Endothelial cell of umbilical vein (primary cell): ENCODE measurements around the gene PTPN14. TPM values are rescaled to one million over a fixed set of nuclear protein-coding genes. Genes with fewer than 3 reads are reported as not detected.

Source experiments
- BruUV-seq: library from RNA; stranded (reverse); fragments of 400-500 nt; replicated peaks from 2 replicates; lab custom pipeline; 2021; lab: Mats Ljungman, UMichigan
- CTCF ChIA-PET: fragments of 300-600, 350-600 bp; sonication (Branson Sonifier 250); formaldehyde crosslinking; loops from one replicate; lab custom pipeline; 2021; ENCODE audit warnings: antibody characterized with exemption, inconsistent platforms; lab: Charles Lee
- POLR2A ChIA-PET: fragments of 300-600, 350-600 bp; sonication (Branson Sonifier 250); formaldehyde crosslinking; loops from one replicate; lab custom pipeline; 2021; ENCODE audit warnings: antibody characterized with exemption, inconsistent platforms; lab: Charles Lee
- DNase-seq: peaks from one replicate; pipeline ENCODE4 v3.0.0-alpha.2; 2011; ENCODE audit warnings: low read depth, low spot score
- FAIRE-seq: peaks from 2 replicates; lab custom pipeline; 2011; peaks lifted over from hg19 to GRCh38; lab: Jason Lieb, UNC
- H2AFZ ChIP-seq: 2 replicates; pipeline ENCODE4 v1.6.0; 2012; ENCODE audit warnings: low read depth, low read length, control low read depth, inconsistent platforms
- H3K27ac ChIP-seq: 2 replicates; pipeline ENCODE4 v1.5.1; 2011; ENCODE audit warnings: low read depth, mild to moderate bottlenecking, control low read depth, low read length, moderate library complexity; ENCODE audit not compliant: insufficient read depth
- H3K27me3 ChIP-seq, 2 experiments: 2 replicates each; pipeline versions ENCODE4 v1.6.0 to v1.6.1; 2011; ENCODE audit warnings: low read length in 2 of 2, mixed read lengths in 1 of 2; ENCODE audit not compliant: control insufficient read depth in 2 of 2, insufficient read depth in 2 of 2
- H3K36me3 ChIP-seq, 2 experiments: 2 replicates in 1 of 2; 3 replicates in 1 of 2; pipeline ENCODE4 v1.5.1; 2011; ENCODE audit warnings: low read length in 2 of 2, mild to moderate bottlenecking in 1 of 2, moderate library complexity in 1 of 2; ENCODE audit not compliant: control insufficient read depth in 2 of 2, insufficient read depth in 2 of 2; ENCODE audit errors: extremely low read depth in 1 of 2
- H3K4me1 ChIP-seq: 3 replicates; pipeline ENCODE4 v1.5.1; 2011; ENCODE audit warnings: mild to moderate bottlenecking, low read length; ENCODE audit not compliant: control insufficient read depth, insufficient read depth; ENCODE audit errors: extremely low read depth
- H3K4me2 ChIP-seq: 2 replicates; pipeline ENCODE4 v1.6.1; 2011; ENCODE audit warnings: low read length, control low read depth, mixed read lengths; ENCODE audit not compliant: insufficient read depth
- H3K4me3 ChIP-seq, 3 experiments: fragments of 200-600 bp in 1 of 3; sonication (generic), shearing (Covaris generic) in 1 of 3; replicated peaks in 1 of 3; 2 replicates each; pipeline ENCODE4 v1.5.1; 2011 to 2016; ENCODE audit warnings: control low read depth in 3 of 3, low read length in 3 of 3, mild to moderate bottlenecking in 2 of 3, inconsistent platforms in 1 of 3, low read depth in 1 of 3, moderate library complexity in 1 of 3; ENCODE audit not compliant: insufficient read depth in 1 of 3
- H3K79me2 ChIP-seq: 2 replicates; pipeline ENCODE4 v1.6.0; 2012; ENCODE audit warnings: low read length, inconsistent platforms; ENCODE audit not compliant: control insufficient read depth, insufficient read depth
- H3K9ac ChIP-seq: replicated peaks from 2 replicates; pipeline ENCODE3; 2011; ENCODE audit warnings: low read length, control low read depth; ENCODE audit not compliant: insufficient read depth; ENCODE audit errors: extremely low read depth
- H3K9me1 ChIP-seq: replicated peaks from 3 replicates; pipeline ENCODE4 v1.6.0; 2011; ENCODE audit warnings: mild to moderate bottlenecking, low read length; ENCODE audit not compliant: control insufficient read depth, insufficient read depth; ENCODE audit errors: extremely low read depth
- H3K9me3 ChIP-seq: replicated peaks from 2 replicates; pipeline ENCODE4 v1.5.1; 2012; ENCODE audit warnings: low read length, inconsistent platforms; ENCODE audit not compliant: control insufficient read depth, insufficient read depth
- H4K20me1 ChIP-seq: replicated peaks from 2 replicates; pipeline ENCODE3; 2011; ENCODE audit warnings: mild to moderate bottlenecking, low read length; ENCODE audit not compliant: control insufficient read depth, insufficient read depth; ENCODE audit errors: extremely low read depth
- CTCF ChIP-seq, 2 donors: IDR thresholded peaks; 1 replicate in 1 of 2; 2 replicates in 1 of 2; pipeline ENCODE4 v1.5.1; 2011; ENCODE audit warnings: low read length in 2 of 2, mild to moderate bottlenecking in 2 of 2, moderate library complexity in 2 of 2, control low read depth in 1 of 2, inconsistent platforms in 1 of 2, low read depth in 1 of 2; ENCODE audit not compliant: insufficient read depth in 1 of 2; ENCODE audit errors: extremely low read depth in 1 of 2
- EZH2 ChIP-seq: IDR thresholded peaks from 2 replicates; pipeline ENCODE4 v1.6.1; 2012; ENCODE audit warnings: borderline replicate concordance, low read depth, mild to moderate bottlenecking, moderate library complexity, low read length, inconsistent platforms; ENCODE audit not compliant: severe bottlenecking
- FOS ChIP-seq: IDR thresholded peaks from 2 replicates; pipeline ENCODE4 v1.6.1; 2011; ENCODE audit warnings: mild to moderate bottlenecking, low read length, moderate library complexity, borderline replicate concordance; ENCODE audit not compliant: insufficient read depth
- GATA2 ChIP-seq: IDR thresholded peaks from 2 replicates; pipeline ENCODE4 v1.7.0; 2011; ENCODE audit warnings: low read depth, mild to moderate bottlenecking, moderate library complexity, mixed read lengths, low read length; ENCODE audit not compliant: insufficient read length, insufficient read depth
- JUN ChIP-seq: IDR thresholded peaks from 2 replicates; pipeline ENCODE4 v1.6.1; 2011; ENCODE audit warnings: borderline replicate concordance, low read depth; ENCODE audit not compliant: insufficient read length, insufficient read depth
- MAX ChIP-seq: IDR thresholded peaks from 2 replicates; pipeline ENCODE4 v1.6.1; 2011; ENCODE audit not compliant: insufficient read depth, insufficient read length
- MYC ChIP-seq: IDR thresholded peaks from one replicate; pipeline ENCODE4 v1.6.1; 2011; ENCODE audit warnings: mild to moderate bottlenecking, low read depth, low read length
- POLR2A ChIP-seq: IDR thresholded peaks from 2 replicates; pipeline ENCODE4 v1.6.1; 2012; ENCODE audit warnings: low read depth, mild to moderate bottlenecking, control low read depth, low read length
- POLR2AphosphoS5 ChIP-seq: IDR thresholded peaks from 2 replicates; pipeline ENCODE4 v1.6.1; 2012; ENCODE audit warnings: low read depth, mild to moderate bottlenecking, control low read depth, low read length, moderate library complexity; ENCODE audit not compliant: insufficient read depth
- dilution Hi-C: fragments of 300-500 bp; cut with MboI; formaldehyde crosslinking; loops from one replicate; pipeline ENCODE4 v1.15.0; 2019; ENCODE audit warnings: low sequenced_read_pairs; ENCODE audit not compliant: extremely low pct_ligation_motif_present
- intact Hi-C: fragments of 100-400 bp; cut with micrococcal nuclease; formaldehyde crosslinking; loops from one replicate; pipeline ENCODE4 v1.10.0; 2022
- polyA plus RNA-seq, 4 experiments: library from polyadenylated mRNA; depleted of rRNA in 3 of 4; stranded (reverse) in 3 of 4; unstranded in 1 of 4; fragments of >200 nt; gene quantifications; 2 replicates each; pipeline versions ENCODE4 v1.2.1 to v1.2.3, GENCODE V29; 2011 to 2012; ENCODE audit warnings: missing spikeins in 1 of 4
- total RNA-seq: library from RNA; stranded (reverse); gene quantifications from 2 replicates; pipeline ENCODE4 v1.2.3, GENCODE V29; 2021

PTPN14 gene
- total and polyA plus RNA-seq, 2 donors (not counting 3 experiments of a cell fraction or from before 2014, with no cell fraction given), result 18.5 to 93.0 TPM

GRCh38 chr1:214403431-214403830, 148.0 kb downstream of the PTPN14 start:
- Histone ChIP-seq H3K36me3 (peaks cover 4 to 8% of the 10 kb centered on the region in 2 experiments), H3K9me1 (no peaks in the 10 kb centered on the region), H3K27ac (peak overlapping the region; percentile 99), H2AFZ (no peak overlapping the region), H3K79me2 (peaks cover 16% of the 10 kb centered on the region), H4K20me1 (no peaks in the 10 kb centered on the region), H3K9me3 (no peaks in the 10 kb centered on the region), H3K9ac (peak overlapping the region; percentile 55), H3K27me3 (no peaks in the 10 kb centered on the region), H3K4me1 (peaks cover 35% of the 10 kb centered on the region), H3K4me2 (peak overlapping the region; percentile 82), H3K4me3 (no peak overlapping the region)
- FAIRE-seq (no peak), DNase-seq (peak; percentile 30)
- dilution Hi-C loops, result no loop called here
- intact Hi-C loops, result loop anchor here (5.0 kb wide), 1 partner anchor 94 kb away; no protein-coding TSS in a partner anchor
- TF ChIP-seq POLR2A (no peak), JUN (no peak), MYC (no peak), CTCF (IDR thresholded peaks at IDR 0.05; ENCODE audit: extremely low read depth in 1 of 2, insufficient read depth in 1 of 2, low read depth in 1 of 2, low read length in 2 of 2) (no peak), FOS (no peak), EZH2 (no peak), GATA2 (no peak), MAX (no peak), POLR2AphosphoS5 (no peak)
- ChIA-PET CTCF (interaction anchor here (1.0 to 3.5 kb wide), 18 partner anchors 11 to 182 kb away, joined by 3 to 23 read pairs (median 6); partner anchors contain the start of gene PTPN14), POLR2A (interaction anchor here (1.0 to 4.2 kb wide), 4 partner anchors 24 to 149 kb away, joined by 3 to 22 read pairs (median 8); partner anchors contain the start of gene PTPN14)
- BruUV-seq, result no TSS peak
